GM23248 (cell line): ENCODE results near the gene P2RY2. TPM values are rescaled to one million over a fixed set of nuclear protein-coding genes. Genes with fewer than 3 reads are reported as not detected.

Source experiments
- DNase-seq: peaks from one replicate; pipeline ENCODE4 v3.0.0-alpha.2; 2015
- H2AFZ ChIP-seq: fragments of 200-600 bp; sonication (generic); 2 replicates; pipeline ENCODE4 v1.6.1; 2016; ENCODE audit warnings: antibody characterized with exemption
- H3F3A ChIP-seq: fragments of 200-600 bp; sonication (generic); 2 replicates; pipeline ENCODE4 v1.6.1; 2016; ENCODE audit warnings: mild to moderate bottlenecking, antibody characterized with exemption, mixed run types; ENCODE audit not compliant: insufficient read depth
- H3K27ac ChIP-seq: fragments of 200-600 bp; sonication (generic); 2 replicates; pipeline ENCODE4 v1.5.1; 2016; ENCODE audit warnings: mild to moderate bottlenecking
- H3K27me3 ChIP-seq: fragments of 200-600 bp; sonication (generic); replicated peaks from 2 replicates; pipeline ENCODE4 v1.6.1; 2016; ENCODE audit warnings: mild to moderate bottlenecking; ENCODE audit not compliant: insufficient read depth
- H3K36me3 ChIP-seq: fragments of 200-600 bp; sonication (generic); 2 replicates; pipeline ENCODE4 v1.6.1; 2016; ENCODE audit warnings: low read depth, mild to moderate bottlenecking
- H3K4me1 ChIP-seq: fragments of 200-600 bp; sonication (generic); 2 replicates; pipeline ENCODE4 v1.6.1; 2016; ENCODE audit warnings: mild to moderate bottlenecking; ENCODE audit not compliant: insufficient read depth
- H3K4me2 ChIP-seq: fragments of 200-600 bp; sonication (generic); one replicate; pipeline ENCODE4 v1.6.1; 2016; ENCODE audit warnings: mild to moderate bottlenecking; ENCODE audit not compliant: unreplicated experiment
- H3K4me3 ChIP-seq: fragments of 200-600 bp; sonication (generic); 2 replicates; pipeline ENCODE4 v1.5.1; 2016; ENCODE audit warnings: mild to moderate bottlenecking
- H3K79me2 ChIP-seq: fragments of 200-600 bp; sonication (generic); 2 replicates; pipeline ENCODE4 v1.6.1; 2016; ENCODE audit warnings: mild to moderate bottlenecking; ENCODE audit not compliant: insufficient read depth
- H3K9ac ChIP-seq: fragments of 200-600 bp; sonication (generic); 2 replicates; pipeline ENCODE4 v1.6.1; 2016; ENCODE audit warnings: mild to moderate bottlenecking
- H3K9me2 ChIP-seq: fragments of 200-600 bp; sonication (generic); 2 replicates; pipeline ENCODE4 v1.6.1; 2016; ENCODE audit warnings: mixed run types, mild to moderate bottlenecking, moderate library complexity; ENCODE audit not compliant: insufficient read depth
- H3K9me3 ChIP-seq: fragments of 200-600 bp; sonication (generic); one replicate; pipeline ENCODE4 v1.6.1; 2017; ENCODE audit warnings: low read depth
- H4K20me1 ChIP-seq: fragments of 200-600 bp; sonication (generic); 2 replicates; pipeline ENCODE4 v1.6.0; 2016; ENCODE audit not compliant: insufficient read depth
- EZH2 ChIP-seq: fragments of 200-600 bp; sonication (generic); IDR thresholded peaks from 2 replicates; pipeline ENCODE4 v1.6.1; 2018; ENCODE audit warnings: antibody characterized with exemption, mild to moderate bottlenecking; ENCODE audit not compliant: insufficient read depth, poor library complexity, severe bottlenecking
- EZH2phosphoT487 ChIP-seq: fragments of 200-600 bp; sonication (generic); IDR thresholded peaks from 2 replicates; pipeline ENCODE4 v1.6.1; 2018; ENCODE audit warnings: antibody characterized with exemption, moderate library complexity, mild to moderate bottlenecking, low read depth; ENCODE audit not compliant: insufficient read depth
- WGBS, 2 experiments: methylation state at CpG; one replicate each; pipeline ENCODE4 v1.1.6; 2015 to 2017; ENCODE audit warnings: low lambda C conversion rate in 2 of 2, low coverage in 1 of 2; ENCODE audit errors: missing lambda C conversion rate in 2 of 2; 5-methylcytosine and 5-hydroxymethylcytosine counted together
- in situ Hi-C: fragments of 300-500 bp; cut with MboI; formaldehyde crosslinking; loops from 2 replicates; pipeline ENCODE4 v1.15.0; 2020
- polyA plus RNA-seq: library from polyadenylated mRNA; unstranded; fragments of >200 nt; fragmentation: Nextera tagmentation; extraction: Ambion mirVana; gene quantifications from 2 replicates; pipeline ENCODE4 v1.2.1, GENCODE V29; 2016
- total RNA-seq: library from RNA; depleted of rRNA; stranded (reverse); fragments of >200 nt; shearing (Covaris generic); gene quantifications from 2 replicates; pipeline ENCODE4 v1.2.3, GENCODE V29; 2014

P2RY2 gene
- total and polyA plus RNA-seq, 2 experiments from 2014 or later, result not detected

DNA sequence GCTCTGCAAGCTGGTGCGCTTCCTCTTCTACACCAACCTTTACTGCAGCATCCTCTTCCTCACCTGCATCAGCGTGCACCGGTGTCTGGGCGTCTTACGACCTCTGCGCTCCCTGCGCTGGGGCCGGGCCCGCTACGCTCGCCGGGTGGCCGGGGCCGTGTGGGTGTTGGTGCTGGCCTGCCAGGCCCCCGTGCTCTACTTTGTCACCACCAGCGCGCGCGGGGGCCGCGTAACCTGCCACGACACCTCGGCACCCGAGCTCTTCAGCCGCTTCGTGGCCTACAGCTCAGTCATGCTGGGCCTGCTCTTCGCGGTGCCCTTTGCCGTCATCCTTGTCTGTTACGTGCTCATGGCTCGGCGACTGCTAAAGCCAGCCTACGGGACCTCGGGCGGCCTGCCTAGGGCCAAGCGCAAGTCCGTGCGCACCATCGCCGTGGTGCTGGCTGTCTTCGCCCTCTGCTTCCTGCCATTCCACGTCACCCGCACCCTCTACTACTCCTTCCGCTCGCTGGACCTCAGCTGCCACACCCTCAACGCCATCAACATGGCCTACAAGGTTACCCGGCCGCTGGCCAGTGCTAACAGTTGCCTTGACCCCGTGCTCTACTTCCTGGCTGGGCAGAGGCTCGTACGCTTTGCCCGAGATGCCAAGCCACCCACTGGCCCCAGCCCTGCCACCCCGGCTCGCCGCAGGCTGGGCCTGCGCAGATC lies 16.5 kb downstream of the P2RY2 start:
- Histone ChIP-seq H3F3A (no peaks in the 10 kb centered on the region), H2AFZ (no peak overlapping the region), H3K4me3 (no peak overlapping the region), H3K4me1 (peaks cover 3% of the 10 kb centered on the region; the same call in 1 of the 2 replicates), H3K27me3 (no peaks in the 10 kb centered on the region), H3K9me3 (no peaks in the 10 kb centered on the region), H3K27ac (no peak overlapping the region), H3K79me2 (no peaks in the 10 kb centered on the region), H4K20me1 (no peaks in the 10 kb centered on the region), H3K4me2 (no peak overlapping the region), H3K9me2 (no peaks in the 10 kb centered on the region), H3K9ac (no peak overlapping the region), H3K36me3 (no peaks in the 10 kb centered on the region)
- DNase-seq, result no peak
- in situ Hi-C loops, result no loop called here
- TF ChIP-seq EZH2, result no peak
- TF ChIP-seq EZH2phosphoT487, result no peak
- 95% methylated on average over 30 to 56 of the region's 56 CpGs for WGBS, 2 experiments

DNA sequence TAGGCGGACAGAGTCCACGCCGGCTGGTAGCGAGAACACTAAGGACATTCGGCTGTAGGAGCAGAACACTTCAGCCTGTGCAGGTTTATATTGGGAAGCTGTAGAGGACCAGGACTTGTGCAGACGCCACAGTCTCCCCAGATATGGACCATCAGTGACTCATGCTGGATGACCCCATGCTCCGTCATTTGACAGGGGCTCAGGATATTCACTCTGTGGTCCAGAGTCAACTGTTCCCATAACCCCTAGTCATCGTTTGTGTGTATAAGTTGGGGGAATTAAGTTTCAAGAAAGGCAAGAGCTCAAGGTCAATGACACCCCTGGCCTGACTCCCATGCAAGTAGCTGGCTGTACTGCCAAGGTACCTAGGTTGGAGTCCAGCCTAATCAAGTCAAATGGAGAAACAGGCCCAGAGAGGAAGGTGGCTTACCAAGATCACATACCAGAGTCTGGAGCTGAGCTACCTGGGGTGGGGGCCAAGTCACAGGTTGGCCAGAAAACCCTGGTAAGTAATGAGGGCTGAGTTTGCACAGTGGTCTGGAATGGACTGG lies 17.2 kb downstream of the P2RY2 start:
- no peak for DNase-seq
- no peaks in the 10 kb centered on the region for H3K36me3 ChIP-seq
- H3K4me1 ChIP-seq, result peaks cover 7% of the 10 kb centered on the region
- H3K27me3 ChIP-seq, result no peaks in the 10 kb centered on the region
- no peak overlapping the region for H3K4me2 ChIP-seq
- 72 to 81% methylated on average over 8 of the region's 8 CpGs for WGBS, 2 experiments
- no peaks in the 10 kb centered on the region for H3K9me3 ChIP-seq
- no peaks in the 10 kb centered on the region for H3K79me2 ChIP-seq
- TF ChIP-seq EZH2 (no peak), EZH2phosphoT487 (no peak)
- no peaks in the 10 kb centered on the region for H3F3A ChIP-seq
- H3K4me3 ChIP-seq, result no peak overlapping the region
- H3K9ac ChIP-seq, result no peak overlapping the region
- no peak overlapping the region for H3K27ac ChIP-seq
- H3K9me2 ChIP-seq, result no peaks in the 10 kb centered on the region
- H4K20me1 ChIP-seq, result no peaks in the 10 kb centered on the region
- no peak overlapping the region for H2AFZ ChIP-seq
- in situ Hi-C loops, result no loop called here

DNA sequence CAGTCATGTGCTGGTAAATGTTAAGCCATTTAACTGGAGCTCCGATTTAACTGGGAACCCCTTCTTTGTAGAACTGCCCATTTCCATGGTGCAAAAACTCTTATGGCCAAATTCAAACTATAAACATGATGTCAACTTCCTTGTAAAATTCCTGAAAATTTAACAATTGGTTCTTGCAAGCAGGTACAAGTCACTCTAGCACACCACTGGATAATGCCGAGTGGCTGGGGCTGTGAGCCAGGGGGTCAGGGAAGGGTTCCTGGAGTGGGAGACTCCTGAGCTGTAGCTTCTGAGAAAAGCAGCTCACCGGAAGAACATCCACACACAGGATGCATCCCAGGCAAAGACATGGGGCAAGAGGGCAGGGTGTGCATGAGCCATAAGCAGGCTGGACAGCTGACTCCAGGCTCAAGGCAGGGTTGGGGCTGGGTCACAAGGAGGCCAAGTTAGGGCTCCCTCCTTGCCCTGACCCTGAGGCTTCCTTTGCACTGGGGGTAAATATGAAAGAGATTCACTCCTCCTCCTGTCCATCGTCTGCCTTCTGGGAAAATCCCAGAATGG lies 18.2 kb downstream of the P2RY2 start:
- no peak overlapping the region for H3K9ac ChIP-seq
- no peak overlapping the region for H2AFZ ChIP-seq
- peaks cover 15% of the 10 kb centered on the region for H3K4me1 ChIP-seq
- no peaks in the 10 kb centered on the region for H3K9me3 ChIP-seq
- H3K4me3 ChIP-seq, result no peak overlapping the region
- H3K79me2 ChIP-seq, result no peaks in the 10 kb centered on the region
- H3K36me3 ChIP-seq, result no peaks in the 10 kb centered on the region
- TF ChIP-seq EZH2phosphoT487 (no peak), EZH2 (no peak)
- 77 to 82% methylated on average over 4 of the region's 4 CpGs for WGBS, 2 experiments
- no peak for DNase-seq
- H3F3A ChIP-seq, result no peaks in the 10 kb centered on the region
- in situ Hi-C loops, result no loop called here
- no peaks in the 10 kb centered on the region for H4K20me1 ChIP-seq
- no peak overlapping the region for H3K27ac ChIP-seq
- no peak overlapping the region for H3K4me2 ChIP-seq
- no peaks in the 10 kb centered on the region for H3K9me2 ChIP-seq
- H3K27me3 ChIP-seq, result no peaks in the 10 kb centered on the region

DNA sequence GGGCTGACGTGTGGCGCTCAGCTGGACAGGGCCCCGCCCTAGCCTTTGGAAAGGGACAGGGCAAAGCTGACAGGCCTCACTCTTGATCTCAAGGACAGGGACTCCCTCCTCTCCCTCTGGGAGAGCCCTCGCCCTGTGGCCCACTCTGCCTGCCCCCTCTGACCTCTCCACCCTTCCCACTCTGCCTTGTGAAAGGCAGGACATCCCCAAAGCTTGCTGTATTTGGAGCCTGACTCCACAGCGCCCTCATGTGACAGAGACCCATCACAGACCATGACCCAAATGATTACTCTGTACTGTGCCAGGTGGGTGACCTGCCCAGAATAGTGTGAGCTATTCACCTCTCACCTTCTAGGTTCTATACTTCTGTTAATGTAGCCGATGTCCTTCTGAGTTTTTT lies 18.8 kb downstream of the P2RY2 start:
- no peaks in the 10 kb centered on the region for H3K79me2 ChIP-seq
- no peak overlapping the region for H3K4me3 ChIP-seq
- H3K9me2 ChIP-seq, result no peaks in the 10 kb centered on the region
- peaks cover 15% of the 10 kb centered on the region for H3K4me1 ChIP-seq
- H3K9me3 ChIP-seq, result no peaks in the 10 kb centered on the region
- peak; percentile 50 for DNase-seq
- H4K20me1 ChIP-seq, result no peaks in the 10 kb centered on the region
- no peaks in the 10 kb centered on the region for H3F3A ChIP-seq
- 51% methylated on average over 6 of the region's 6 CpGs for WGBS, 2 experiments
- no peaks in the 10 kb centered on the region for H3K36me3 ChIP-seq
- no peak overlapping the region for H3K9ac ChIP-seq
- no peak for TF ChIP-seq EZH2phosphoT487
- no peak for TF ChIP-seq EZH2
- no peaks in the 10 kb centered on the region for H3K27me3 ChIP-seq
- no peak overlapping the region for H2AFZ ChIP-seq
- no peak overlapping the region for H3K27ac ChIP-seq
- in situ Hi-C loops, result no loop called here
- H3K4me2 ChIP-seq, result no peak overlapping the region
